Measurements from ENCODE around the gene SLC5A12.

SLC5A12 gene

DNA sequence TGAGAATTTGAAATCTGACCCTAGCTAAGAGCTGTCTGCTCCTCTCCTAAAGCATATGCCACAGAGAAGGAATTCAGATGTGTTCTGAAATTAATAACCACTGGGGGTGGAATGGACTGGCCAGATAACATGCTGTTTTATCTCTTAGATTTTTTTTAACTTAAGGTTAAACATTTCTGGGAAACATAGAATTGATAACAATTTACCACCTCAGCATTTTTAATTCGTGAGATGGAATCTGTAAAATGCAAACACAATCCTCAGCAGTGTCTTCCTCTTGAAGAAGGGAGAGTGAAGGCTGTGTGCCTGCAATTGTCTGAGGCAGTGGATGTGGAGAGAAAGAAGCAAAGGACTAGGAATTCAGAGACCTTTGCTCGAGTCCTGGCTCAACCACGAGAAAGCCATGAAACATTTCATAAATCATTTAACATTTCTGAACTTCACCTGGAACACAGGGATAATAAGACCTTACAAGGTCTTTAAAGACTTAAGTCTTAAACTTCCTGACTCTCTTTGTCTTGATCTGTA, at the start of gene SLC5A12:
Gene SLC5A12, minus strand, starts transcription at position 113 of the 528 bp plus-strand sequence. CDS start 346 bp downstream, outside the sequence.
- no peak for DNase-seq

GRCh38 chr11:26769027-26769426, 47.2 kb upstream of the SLC5A12 start:
- DNase-seq: no peak

DNA sequence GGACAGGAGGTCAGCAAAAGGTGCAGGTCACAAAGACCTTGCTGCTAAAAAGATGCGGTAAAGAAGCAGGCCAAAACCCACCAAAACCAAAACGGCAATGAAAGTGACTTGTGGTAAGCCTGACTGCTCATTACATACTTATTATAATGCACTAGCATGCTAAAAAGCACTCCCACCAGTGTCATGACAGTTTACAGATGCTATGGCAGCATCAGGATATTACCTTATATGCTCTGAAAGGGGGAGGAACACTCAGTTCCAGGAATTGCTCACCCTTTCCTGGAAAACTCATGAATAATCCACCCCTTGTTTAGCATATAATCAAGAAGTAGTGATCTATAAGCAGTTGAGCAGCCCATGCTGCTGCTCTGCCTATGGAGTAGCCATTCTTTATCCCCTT, 45.2 kb upstream of the SLC5A12 start:
- no peak for DNase-seq

DNA sequence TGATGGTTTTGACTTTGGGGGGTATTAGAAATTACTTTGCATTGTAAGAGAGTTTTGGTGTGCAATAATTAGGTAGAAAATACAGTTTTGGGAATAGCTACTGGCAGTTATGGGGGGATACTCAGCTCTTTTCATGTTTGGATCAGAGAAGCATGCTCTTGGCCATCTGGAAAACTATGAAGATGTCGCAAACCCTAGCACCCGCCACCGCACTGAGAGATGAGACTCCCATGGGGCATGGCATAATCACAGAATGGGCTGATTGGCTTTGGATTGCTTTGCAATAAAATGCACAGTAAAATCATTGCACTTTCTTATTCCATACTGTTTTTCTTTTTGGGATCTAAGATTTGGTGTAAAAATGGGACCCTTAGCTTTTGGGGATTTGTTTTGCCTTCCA, 43.5 kb upstream of the SLC5A12 start:
- DNase-seq: no peak

DNA sequence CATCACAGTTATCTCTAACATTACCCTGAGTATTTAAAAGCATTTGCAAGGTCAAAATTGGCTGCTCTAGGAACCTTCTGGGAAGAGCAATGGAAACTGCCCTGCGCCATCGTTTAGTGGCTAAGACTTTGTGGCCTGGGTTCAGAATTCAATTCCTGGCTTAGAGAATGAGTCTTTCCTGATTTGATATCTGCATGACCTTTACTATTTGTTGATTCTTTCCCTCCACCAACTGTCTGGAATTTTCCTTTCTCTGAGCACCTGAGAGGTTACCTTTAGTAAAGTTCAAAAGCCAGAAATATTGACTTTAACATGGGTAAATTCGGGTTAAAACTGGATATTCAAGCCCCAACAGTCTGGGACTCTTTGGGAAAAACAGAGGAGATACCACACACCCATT, 43.0 kb upstream of the SLC5A12 start:
- DNase-seq: no peak

DNA sequence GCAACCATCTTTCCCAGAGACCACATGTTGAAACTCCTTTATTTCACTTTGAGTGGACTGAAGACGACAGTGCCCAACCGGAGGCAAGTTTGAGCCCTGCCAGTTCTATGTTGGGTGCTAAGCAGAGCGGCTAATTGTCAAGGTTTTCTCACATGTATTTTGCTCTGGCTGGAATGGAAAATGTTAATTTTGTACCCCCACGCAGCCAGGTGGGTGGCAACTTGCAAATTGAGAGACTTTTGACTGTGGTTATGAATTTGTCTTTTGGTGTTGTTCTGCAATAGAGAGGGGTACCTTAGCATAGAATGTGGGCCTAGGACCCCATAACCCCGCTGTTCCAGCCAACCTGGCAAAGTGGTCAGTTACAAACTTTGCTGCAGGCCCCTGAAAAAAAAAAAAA, 42.5 kb upstream of the SLC5A12 start:
- DNase-seq: no peak

- no peak for DNase-seq
Measured at GRCh38 chr11:26762089-26762488, 40.2 kb upstream of the SLC5A12 start.

DNA sequence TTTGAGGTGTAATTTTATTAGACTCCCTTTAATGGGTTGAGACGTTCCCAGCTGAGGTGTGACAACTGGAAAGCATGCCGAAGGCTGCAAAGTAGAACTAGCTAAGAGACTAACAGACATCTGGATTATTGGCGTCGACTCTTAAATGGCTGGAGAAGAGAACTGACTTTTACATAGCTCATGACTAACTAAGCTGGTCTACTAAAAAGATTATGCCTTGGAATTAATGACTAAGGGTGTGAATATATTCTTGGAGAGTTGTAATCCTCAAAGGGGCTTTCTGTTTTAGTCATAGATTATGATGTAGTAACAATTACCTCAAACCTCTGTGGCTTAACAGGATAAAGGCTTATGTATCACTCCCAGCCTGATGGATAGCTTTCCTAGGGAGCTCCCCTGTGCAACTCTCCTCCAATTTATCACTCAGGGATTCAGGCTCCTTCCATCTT, 39.5 kb upstream of the SLC5A12 start:
- no peak for DNase-seq

GRCh38 chr11:26757995-26758394, 36.1 kb upstream of the SLC5A12 start:
- DNase-seq: no peak

DNA sequence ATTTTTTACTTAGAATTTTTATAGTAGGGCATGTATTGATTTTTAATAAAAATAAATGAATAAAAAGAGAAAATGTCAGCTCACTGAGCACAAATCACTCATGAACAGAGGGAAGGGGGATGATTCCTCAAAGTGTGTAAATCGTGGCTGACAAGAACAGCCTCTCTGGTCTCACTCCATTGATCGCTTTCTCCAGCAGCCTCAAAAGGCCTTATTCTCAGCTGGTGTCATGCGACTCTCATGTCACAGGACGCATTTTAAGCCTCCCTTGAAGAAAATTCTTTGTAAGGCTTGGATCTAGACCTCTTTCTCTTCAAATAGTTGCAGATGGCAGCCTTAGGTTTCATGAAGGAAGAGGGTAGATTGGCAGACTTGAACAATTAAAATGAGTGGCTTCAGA, 33.9 kb upstream of the SLC5A12 start:
- DNase-seq: no peak

GRCh38 chr11:26753723-26754504, 32.1 kb upstream of the SLC5A12 start:
- no peak for DNase-seq

DNA sequence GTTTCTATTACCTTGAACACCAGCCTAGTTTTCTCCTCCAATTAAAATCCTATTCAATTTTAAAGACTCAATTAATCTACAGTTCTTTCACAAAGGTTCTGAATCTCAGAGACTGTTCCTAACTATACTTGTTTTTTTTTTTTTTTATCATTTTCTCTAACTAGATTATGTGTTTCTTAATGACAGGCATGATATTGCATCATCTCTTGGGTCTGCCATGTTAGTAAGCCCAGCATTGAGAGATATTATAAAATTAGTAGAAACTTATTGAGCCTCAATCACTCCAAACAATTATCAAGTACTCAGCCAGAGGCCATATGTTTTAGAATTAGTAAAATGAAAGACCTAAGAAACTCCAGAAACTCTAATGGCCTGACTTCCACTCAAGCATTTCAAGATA, 28.1 kb upstream of the SLC5A12 start:
- DNase-seq: no peak

DNA sequence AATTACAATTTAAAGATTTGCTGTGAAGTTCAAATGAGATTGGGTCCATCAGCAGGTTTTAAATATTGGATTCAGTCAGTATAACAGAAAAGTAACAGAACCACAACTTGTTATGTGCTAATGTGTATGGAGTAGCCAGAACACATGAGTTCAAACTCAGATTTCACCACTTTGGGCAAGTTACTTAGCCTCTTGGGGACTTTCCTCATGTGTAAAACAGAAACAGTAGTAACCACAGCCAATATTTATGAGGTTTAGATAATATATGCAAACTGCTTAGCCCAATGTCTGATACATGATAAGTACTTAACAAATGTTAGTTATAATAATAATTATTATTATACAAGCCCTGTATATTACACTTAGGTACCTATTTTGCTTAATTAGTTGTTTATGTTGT, 21.8 kb upstream of the SLC5A12 start:
- DNase-seq: no peak

- DNase-seq: no peak
Measured at GRCh38 chr11:26742966-26743365, 21.1 kb upstream of the SLC5A12 start.

- DNase-seq: no peak
Measured at GRCh38 chr11:26741036-26741435, 19.2 kb upstream of the SLC5A12 start.

DNA sequence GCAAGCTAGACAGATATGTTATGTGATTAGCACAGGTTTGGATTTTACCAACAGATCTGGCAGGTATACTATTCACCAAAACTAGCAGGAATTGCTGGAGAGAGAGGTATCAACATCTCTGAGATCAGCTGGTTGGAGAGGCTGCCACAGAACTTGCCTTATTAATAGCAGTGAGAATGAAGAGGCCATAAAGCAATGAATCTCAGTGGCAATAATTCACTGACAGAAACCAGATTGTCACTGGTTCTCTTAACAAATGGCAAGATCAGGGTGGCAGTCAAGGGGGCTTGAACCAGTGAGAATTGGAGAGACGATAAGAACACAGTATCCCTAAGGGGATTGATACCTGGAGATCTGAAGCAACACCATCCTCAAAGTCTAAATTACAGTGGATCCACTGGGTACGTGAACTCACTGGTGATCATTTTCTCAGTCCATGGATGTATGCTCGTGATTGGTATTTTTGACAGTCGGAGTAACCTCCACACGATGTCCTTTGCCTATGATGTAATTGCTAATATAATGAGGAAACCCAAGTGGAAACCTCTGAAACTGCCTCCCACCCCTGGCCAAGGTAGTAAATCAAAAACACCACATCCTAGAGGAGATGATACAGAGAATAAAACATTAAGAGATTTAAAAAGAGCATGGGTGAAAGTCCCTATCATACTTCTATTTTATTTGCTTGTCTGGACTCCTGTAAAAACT, 17.7 kb upstream of the SLC5A12 start:
- no peak for DNase-seq

DNA sequence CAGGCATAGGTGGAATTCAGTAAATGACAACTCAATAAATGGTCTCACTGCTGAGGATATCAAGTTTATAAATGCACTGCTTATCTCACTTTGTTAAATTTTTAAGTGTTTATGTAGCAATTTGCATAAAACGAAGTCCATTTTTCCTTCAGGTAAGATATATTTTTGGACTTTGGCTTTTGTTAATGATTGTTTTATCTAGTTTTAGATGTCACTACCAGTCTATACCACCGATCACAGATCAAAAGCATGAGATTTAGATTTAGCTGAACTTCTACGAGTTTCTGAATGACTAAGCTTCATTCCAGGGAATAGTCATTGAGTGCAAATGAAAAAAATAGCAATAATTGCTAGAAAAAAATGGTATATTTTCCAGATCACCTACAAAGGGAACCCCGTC, 12.8 kb upstream of the SLC5A12 start:
- no peak for DNase-seq

DNA sequence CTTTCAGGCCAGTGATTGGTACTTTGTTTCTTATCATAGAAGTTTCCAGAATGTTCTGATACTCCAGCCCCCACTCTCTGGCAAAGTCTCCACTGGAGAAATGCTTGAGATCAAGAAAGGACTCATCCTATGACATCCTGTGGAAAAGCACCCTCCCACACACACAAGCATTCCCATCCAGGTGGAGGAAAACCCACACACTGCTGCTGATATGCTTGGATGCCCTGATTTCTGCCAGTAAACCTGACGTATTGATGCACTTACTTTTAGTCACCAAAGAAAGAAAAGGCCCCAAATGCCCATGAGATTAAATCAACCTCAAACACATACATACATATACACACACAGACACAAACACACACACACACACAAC, 9.2 kb upstream of the SLC5A12 start:
- no peak for DNase-seq

- DNase-seq: no peak
Measured at GRCh38 chr11:26730414-26731083, 8.7 kb upstream of the SLC5A12 start.

- DNase-seq: no peak
Measured at GRCh38 chr11:26729284-26729683, 7.4 kb upstream of the SLC5A12 start.

GRCh38 chr11:26726960-26727359, 5.1 kb upstream of the SLC5A12 start:
- DNase-seq: no peak

GRCh38 chr11:26719998-26720397, 1.9 kb downstream of the SLC5A12 start:
- DNase-seq: no peak

DNA sequence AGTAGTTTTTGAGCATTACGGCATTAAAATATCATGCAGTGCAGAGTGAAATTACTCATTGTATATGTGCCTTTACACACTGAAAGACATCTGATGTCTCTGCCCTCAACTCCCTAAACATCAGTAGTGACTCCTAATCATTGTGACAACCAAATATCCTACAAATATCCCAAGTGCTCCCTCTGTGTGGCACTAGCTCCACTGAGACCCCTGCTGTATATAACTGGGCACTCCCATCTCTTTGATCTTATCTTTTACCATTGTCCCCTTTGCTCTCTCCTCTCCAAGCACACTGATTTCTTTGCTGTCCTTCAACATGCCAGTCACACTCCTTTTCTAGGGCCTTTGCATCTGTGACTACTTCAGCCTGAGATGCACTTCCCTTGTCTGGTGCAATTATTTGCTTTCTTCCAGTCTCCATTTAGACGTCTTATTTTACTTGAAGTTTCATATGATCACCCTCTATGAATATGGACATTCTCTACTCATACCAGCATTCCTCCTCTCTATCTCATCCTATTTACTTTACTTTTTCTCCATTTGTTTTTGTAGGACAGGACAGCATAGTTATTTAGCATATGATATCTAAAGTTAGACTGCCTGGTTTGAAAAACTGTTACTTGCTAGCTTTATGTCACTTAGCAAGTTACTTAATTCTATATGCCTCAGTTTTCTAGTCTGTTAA, 2.4 kb downstream of the SLC5A12 start:
- no peak for DNase-seq
